ENCODE measurements around the gene PSMA1. TPM values are rescaled to one million over a fixed set of nuclear protein-coding genes. Genes with fewer than 3 reads are reported as not detected.
A peak's percentile ranks its signal among the peaks of the same experiment; 100 is the strongest.

The PSMA1 gene
- total RNA-seq, 1 experiment from 2014 or later, result 198 TPM

GRCh38 chr11:14520747-14521151 is 563 bp upstream of the PSMA1 start:
- POLR2A ChIA-PET, result interaction anchor here (0.6 kb wide), 1 partner anchor 105 kb away, joined by 9 read pairs; no protein-coding TSS in a partner anchor
- no peaks in the 10 kb centered on the region for H3K27me3 ChIP-seq (ENCODE audit: control insufficient read depth, insufficient read depth, low read length)
- no peaks in the 10 kb centered on the region for H3K9me3 ChIP-seq (ENCODE audit: control insufficient read depth, insufficient read depth, low read depth, low read length)
- peaks cover 15% of the 10 kb centered on the region for H3K36me3 ChIP-seq (ENCODE audit: control insufficient read depth, insufficient read depth, low read length)
- H3K27ac ChIP-seq (ENCODE audit: low read length), result peak overlapping the region; percentile 99
- TSS peak; percentile 94 for BruUV-seq (replicated peaks)
- CTCF ChIA-PET, result interaction anchor here (0.7 kb wide), 1 partner anchor 387 kb away, joined by 4 read pairs; no protein-coding TSS in a partner anchor
- in situ Hi-C loops (cut with HindIII; ENCODE audit: low pct_unique_long_range_greater_than_20kb, low sequenced_read_pairs) (no loop called here), intact Hi-C loops (cut with micrococcal nuclease; ENCODE audit: unreplicated experiment) (loop anchor here (5.0 to 10.0 kb wide), 3 partner anchors 122 to 554 kb away; partner anchors contain the start of genes CALCB, CYP2R1 and PDE3B)
- peaks cover 11% of the 10 kb centered on the region; the same call in 1 of the 2 replicates for H3K4me1 ChIP-seq (ENCODE audit: control insufficient read depth, insufficient read depth, low read length)
- H3K4me3 ChIP-seq (ENCODE audit: low read depth in 2 of 2, low read length in 2 of 2), result peak overlapping the region; percentile 91 to 92
- no peak for TF ChIP-seq POLR2AphosphoS5 (IDR thresholded peaks at IDR 0.05; ENCODE audit: low read depth, low read length)
- no peak for TF ChIP-seq CTCF (IDR thresholded peaks at IDR 0.05)
- no peak for TF ChIP-seq TCF7L2 (IDR thresholded peaks at IDR 0.05; ENCODE audit: low read depth, low read length)
- TF ChIP-seq SIN3A (IDR thresholded peaks at IDR 0.05; ENCODE audit: borderline replicate concordance, insufficient read depth, low read depth, low read length), result no peak
- no peak for TF ChIP-seq REST (IDR thresholded peaks at IDR 0.05; ENCODE audit: insufficient read depth in 1 of 2, low read depth in 2 of 2, low read length in 1 of 2)
- ATAC-seq (peak; percentile 43; the same call in 1 of the 2 replicates), DNase-seq (ENCODE audit: low read depth, low spot score) (no peak)

- in situ Hi-C loops (cut with HindIII; ENCODE audit: low pct_unique_long_range_greater_than_20kb, low sequenced_read_pairs), result no loop called here
- H3K27me3 ChIP-seq (ENCODE audit: control insufficient read depth, insufficient read depth, low read length), result no peaks in the 10 kb centered on the region
- H3K9me3 ChIP-seq (ENCODE audit: control insufficient read depth, insufficient read depth, low read depth, low read length), result no peaks in the 10 kb centered on the region
- no TSS peak for BruUV-seq (replicated peaks)
- no peak for TF ChIP-seq POLR2AphosphoS5 (IDR thresholded peaks at IDR 0.05; ENCODE audit: low read depth, low read length)
- no peak for TF ChIP-seq REST (IDR thresholded peaks at IDR 0.05; ENCODE audit: insufficient read depth in 1 of 2, low read depth in 2 of 2, low read length in 1 of 2)
- TF ChIP-seq TCF7L2 (IDR thresholded peaks at IDR 0.05; ENCODE audit: low read depth, low read length), result no peak
- no peak for TF ChIP-seq SIN3A (IDR thresholded peaks at IDR 0.05; ENCODE audit: borderline replicate concordance, insufficient read depth, low read depth, low read length)
- no peak for TF ChIP-seq CTCF (IDR thresholded peaks at IDR 0.05)
- peaks cover 11% of the 10 kb centered on the region; the same call in 1 of the 2 replicates for H3K4me1 ChIP-seq (ENCODE audit: control insufficient read depth, insufficient read depth, low read length)
- peak overlapping the region; percentile 99 for H3K27ac ChIP-seq (ENCODE audit: low read length)
- no peak for DNase-seq (ENCODE audit: low read depth, low spot score)
- H3K36me3 ChIP-seq (ENCODE audit: control insufficient read depth, insufficient read depth, low read length), result peaks cover 21% of the 10 kb centered on the region
- ATAC-seq, result peak; percentile 2; the same call in 1 of the 2 replicates
- peak overlapping the region; percentile 91 to 92 for H3K4me3 ChIP-seq (ENCODE audit: low read depth in 2 of 2, low read length in 2 of 2)
- ChIA-PET CTCF (no interaction called here), POLR2A (no interaction called here)
- intact Hi-C loops (cut with micrococcal nuclease; ENCODE audit: unreplicated experiment), result no loop called here
Observed at GRCh38 chr11:14519597-14519916, 629 bp downstream of the PSMA1 start.
